H1 (cell line): ENCODE data around the gene NBAS. TPM values are rescaled to one million over a fixed set of nuclear protein-coding genes. Genes with fewer than 3 reads are reported as not detected.

Experiments
- GTF2F1 ChIP-seq: IDR thresholded peaks from 2 replicates; pipeline ENCODE4 v1.6.1; 2012; ENCODE audit warnings: low read depth, low read length, improper control_type of control experiment, borderline replicate concordance
- HDAC6 ChIP-seq: IDR thresholded peaks from one replicate; pipeline ENCODE4 v1.7.1; 2012; ENCODE audit warnings: low read depth, mild to moderate bottlenecking, inconsistent platforms, low read length, moderate library complexity
- polyA plus RNA-seq, 7 experiments: library from polyadenylated mRNA; depleted of rRNA in 3 of 7; stranded (reverse) in 5 of 7; unstranded in 2 of 7; fragments of >200 nt in 5 of 7; fragments of 200-250 nt in 2 of 7; gene quantifications; 1 replicate in 5 of 7; 2 replicates in 1 of 7; 4 replicates in 1 of 7; pipeline versions ENCODE4 v1.2.1 to v1.2.3, GENCODE V29; 2011 to 2013; ENCODE audit warnings: missing spikeins in 2 of 7, mixed read lengths in 2 of 7
- total RNA-seq: library from RNA; stranded (reverse); fragmentation: NEBNext Ultra II Directional; extraction: Animal tissue kit (Norgen Biotek cat#: 25700); gene quantifications from 2 replicates; pipeline ENCODE4 v1.2.1, GENCODE V29; 2021
- TF ChIP-seq, protein P1 (sequence below): IDR thresholded peaks from 2 replicates; pipeline ENCODE4 v1.6.1; 2012; ENCODE audit warnings: low read length, inconsistent platforms

Gene NBAS
- total and polyA plus RNA-seq, 2 of the 8 experiments (the other 6 are each of a cell fraction or from before 2014, with no cell fraction given), result 19.6 to 34.8 TPM

- TF ChIP-seq, protein P1, sequence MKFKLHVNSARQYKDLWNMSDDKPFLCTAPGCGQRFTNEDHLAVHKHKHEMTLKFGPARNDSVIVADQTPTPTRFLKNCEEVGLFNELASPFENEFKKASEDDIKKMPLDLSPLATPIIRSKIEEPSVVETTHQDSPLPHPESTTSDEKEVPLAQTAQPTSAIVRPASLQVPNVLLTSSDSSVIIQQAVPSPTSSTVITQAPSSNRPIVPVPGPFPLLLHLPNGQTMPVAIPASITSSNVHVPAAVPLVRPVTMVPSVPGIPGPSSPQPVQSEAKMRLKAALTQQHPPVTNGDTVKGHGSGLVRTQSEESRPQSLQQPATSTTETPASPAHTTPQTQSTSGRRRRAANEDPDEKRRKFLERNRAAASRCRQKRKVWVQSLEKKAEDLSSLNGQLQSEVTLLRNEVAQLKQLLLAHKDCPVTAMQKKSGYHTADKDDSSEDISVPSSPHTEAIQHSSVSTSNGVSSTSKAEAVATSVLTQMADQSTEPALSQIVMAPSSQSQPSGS, result no peak
- TF ChIP-seq HDAC6, result no peak
- TF ChIP-seq GTF2F1, result no peak
These were observed 254.4 kb downstream of the NBAS start (continued) for GRCh38 chr2:15306706-15307105.
